Thyroid gland (tissue), 4 donors: ENCODE results near the gene CGAS.

Source experiments
- CTCF ChIP-seq, 6 experiments: fragments of 200-600 bp in 3 of 6; fragments of 450-650 bp in 3 of 6; sonication (generic) in 3 of 6; IDR thresholded peaks; one replicate each; pipeline ENCODE4 v1.5.1; 2016 to 2019; ENCODE audit warnings: antibody characterized with exemption in 6 of 6, mild to moderate bottlenecking in 2 of 6, inconsistent platforms in 1 of 6, moderate library complexity in 1 of 6
- POLR2A ChIP-seq, 2 donors: fragments of 450-650 bp; IDR thresholded peaks; one replicate each; pipeline ENCODE4 v1.6.1; 2017; ENCODE audit warnings: antibody characterized with exemption in 2 of 2, mild to moderate bottlenecking in 2 of 2, moderate library complexity in 1 of 2

GRCh38 chr6:73395875-73396274 lies 56.2 kb downstream of the CGAS start:
- no peak for TF ChIP-seq POLR2A (IDR thresholded peaks at IDR 0.05)
- TF ChIP-seq CTCF (IDR thresholded peaks at IDR 0.05) = no peak
